ENCODE measurements around the gene CDX1. TPM values are rescaled to one million over a fixed set of nuclear protein-coding genes. Genes with fewer than 3 reads are reported as not detected.

The CDX1 gene
- total and polyA plus RNA-seq, 2 of the 8 experiments (the other 6 are each of a cell fraction or from before 2014, with no cell fraction given) = not detected

DNA sequence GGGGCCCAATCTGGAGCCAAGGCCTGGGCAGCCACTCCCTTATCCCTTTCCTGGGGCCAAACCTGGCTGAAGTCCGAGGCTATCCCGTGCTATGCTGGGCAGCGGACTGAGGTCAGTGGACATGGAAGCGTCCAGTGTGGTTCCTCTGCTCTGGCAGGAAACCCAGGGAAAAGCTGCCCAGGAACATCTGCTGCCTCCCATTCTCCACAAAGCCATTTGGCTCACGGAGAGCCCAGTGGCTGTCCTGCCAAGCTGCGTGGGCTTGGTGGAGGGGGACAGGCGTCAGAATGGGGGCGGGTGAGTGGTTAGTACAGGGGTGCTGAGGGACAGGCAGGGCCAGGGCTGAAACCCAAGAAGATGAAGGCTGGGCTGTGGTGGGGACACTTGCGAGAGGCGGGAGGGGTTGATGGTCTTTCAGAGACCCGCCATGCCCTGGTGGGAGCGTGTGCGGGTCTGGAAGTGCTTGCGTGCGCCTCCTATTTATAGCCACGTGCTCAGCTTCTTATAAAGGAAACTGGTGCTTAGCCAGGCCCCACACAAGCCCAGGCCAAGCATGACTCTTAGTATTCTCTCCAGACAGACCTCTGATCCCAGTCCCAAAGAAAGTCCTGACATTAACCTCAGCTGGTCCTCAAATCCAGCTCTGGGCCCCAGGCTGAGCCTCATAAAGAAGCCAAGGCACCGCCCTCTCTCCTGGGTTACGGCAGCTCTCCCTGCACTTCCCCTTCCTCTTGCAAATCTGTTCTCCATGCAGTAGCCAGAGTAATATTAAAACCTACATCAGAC lies 13.9 kb downstream of the CDX1 start:
- WGBS, 2 experiments (ENCODE audit: extremely low coverage in 1 of 2, insufficient coverage in 1 of 2, insufficient read length in 1 of 2, insufficient replicate concordance in 2 of 2, low coverage in 1 of 2, low lambda C conversion rate in 2 of 2, missing lambda C conversion rate in 1 of 2) = 85% methylated on average over 17 of the region's 18 CpGs; no CpG with 5 or more reads in 1 of the 2 experiments
- H4K91ac ChIP-seq (replicated peaks; ENCODE audit: insufficient read length, low read length) = no peak overlapping the region
- FAIRE-seq = no peak

More for the DNA sequence above, 13.9 kb downstream of the CDX1 start:
- Histone ChIP-seq H3K9ac (replicated peaks in 1 of 4; ENCODE audit: extremely low read depth in 1 of 4, low read depth in 3 of 4, low read length in 3 of 4) (no peak overlapping the region), H3K9me3 (ENCODE audit: insufficient read depth in 2 of 2, low read depth in 1 of 2, low read length in 1 of 2) (no peaks in the 10 kb centered on the region), H2BK15ac (ENCODE audit: low read length) (no peak overlapping the region), H3K4me3 (ENCODE audit: extremely low read depth in 1 of 4, insufficient read depth in 2 of 4, low read depth in 3 of 4, low read length in 4 of 4) (no peak overlapping the region), H3K79me1 (ENCODE audit: low read depth, low read length) (no peaks in the 10 kb centered on the region; the same call in 1 of the 2 replicates), H3K4me2 (ENCODE audit: insufficient read depth in 1 of 2, low read depth in 2 of 2, low read length in 2 of 2) (no peak overlapping the region), H2BK20ac (ENCODE audit: low read length) (no peak overlapping the region), H2BK5ac (ENCODE audit: low read depth, low read length) (no peak overlapping the region), H3K4me1 (replicated peaks in 1 of 4; ENCODE audit: control insufficient read depth in 3 of 4, insufficient read depth in 4 of 4, low read length in 3 of 4) (peaks cover 0 to 3% (median under 1%) of the 10 kb centered on the region in 4 experiments; a peak in 3 of 7 replicates), H3K18ac (ENCODE audit: extremely low read depth, low read length) (no peak overlapping the region; the same call in 1 of the 2 replicates), H3K4ac (replicated peaks; ENCODE audit: insufficient read length, low read depth, low read length) (no peak overlapping the region), H2BK120ac (replicated peaks; ENCODE audit: low read depth, low read length) (no peak overlapping the region), H3K27me3 (replicated peaks in 1 of 4; ENCODE audit: control insufficient read depth in 3 of 4, extremely low read depth in 1 of 4, insufficient read depth in 3 of 4, low read length in 3 of 4) (peaks cover 0 to 9% (median 2%) of the 10 kb centered on the region in 4 experiments; a peak in 4 of 7 replicates), H3K79me2 (ENCODE audit: control insufficient read depth in 1 of 2, insufficient read depth in 2 of 2, low read length in 2 of 2) (no peaks in the 10 kb centered on the region), H3K56ac (replicated peaks; ENCODE audit: insufficient read length, low read depth, low read length) (no peak overlapping the region), H3K27ac (ENCODE audit: low read depth, low read length) (no peak overlapping the region), H3K23me2 (ENCODE audit: low read depth, low read length) (no peaks in the 10 kb centered on the region), H4K20me1 (replicated peaks in 1 of 2; ENCODE audit: control insufficient read depth in 1 of 2, insufficient read depth in 2 of 2, low read length in 2 of 2) (no peaks in the 10 kb centered on the region), H2AK5ac (ENCODE audit: low read depth, low read length) (no peak overlapping the region), H4K8ac (ENCODE audit: extremely low read depth, insufficient read depth, low read length) (no peak overlapping the region), H3K36me3 (ENCODE audit: control insufficient read depth in 2 of 4, insufficient read depth in 4 of 4, low read length in 3 of 4) (no peaks in the 10 kb centered on the region), H3K23ac (ENCODE audit: insufficient read length) (no peak overlapping the region), H2BK12ac (ENCODE audit: low read depth, low read length) (no peak overlapping the region), H2AFZ (ENCODE audit: low read length) (no peak overlapping the region), H4K5ac (ENCODE audit: insufficient read length, low read depth, low read length) (no peak overlapping the region), H3K14ac (ENCODE audit: insufficient read length) (no peak overlapping the region)
- DNase-seq (ENCODE audit: low read depth in 1 of 2, low spot score in 2 of 2) = no peak
- no peak for TF ChIP-seq EP300 (IDR thresholded peaks at IDR 0.05; ENCODE audit: borderline replicate concordance in 1 of 2, low read depth in 2 of 2, low read length in 2 of 2)
- TF ChIP-seq RAD21 (IDR thresholded peaks at IDR 0.05 in 1 of 2, conservative IDR thresholded peaks at IDR 0.05 in 1 of 2; ENCODE audit: low read depth in 2 of 2, low read length in 2 of 2) = no peak
- TF ChIP-seq TAF1 (IDR thresholded peaks at IDR 0.05; ENCODE audit: low read depth, low read length) = no peak
- no peak for TF ChIP-seq FOSL1 (IDR thresholded peaks at IDR 0.05; ENCODE audit: insufficient read depth, low read depth, low read length)
- no peak for TF ChIP-seq SRF (IDR thresholded peaks at IDR 0.05; ENCODE audit: low read depth, low read length)
- TF ChIP-seq SP2 (IDR thresholded peaks at IDR 0.05; ENCODE audit: low read length) = no peak
- TF ChIP-seq CEBPB (IDR thresholded peaks at IDR 0.05; ENCODE audit: low read depth, low read length) = no peak
- no peak for TF ChIP-seq NRF1 (IDR thresholded peaks at IDR 0.05; ENCODE audit: low read depth, low read length)
- TF ChIP-seq SP4 (IDR thresholded peaks at IDR 0.05; ENCODE audit: low read length) = no peak
- no peak for TF ChIP-seq GABPA (IDR thresholded peaks at IDR 0.05; ENCODE audit: borderline replicate concordance, insufficient read depth, low read length)
- TF ChIP-seq BRCA1 (IDR thresholded peaks at IDR 0.05; ENCODE audit: low read depth, low read length) = no peak
- POLR2A ChIA-PET (ENCODE audit: partially characterized antibody) = interaction anchor here (1.1 kb wide), 1 partner anchor 30 kb away, joined by 3 read pairs; no protein-coding TSS in a partner anchor
- CTCF ChIA-PET (ENCODE audit: partially characterized antibody) = interaction anchor here (0.7 to 17.8 kb wide), 9 partner anchors 8 to 94 kb away, joined by 3 to 406 read pairs (median 28); partner anchors contain the start of genes CDX1 and SLC6A7

All from H1 (cell line).